Measurements from ENCODE around the gene ATG5. TPM values are rescaled to one million over a fixed set of nuclear protein-coding genes. Genes with fewer than 3 reads are reported as not detected.
"Not testable (repeated sequence)": the region's sequence is repeated elsewhere in the genome, so short reads cannot be mapped to it uniquely, and the experiment has no call there.

The ATG5 gene
- total RNA-seq, 3 donors from 2014 or later, result 39.4 to 51.6 (median 43.0) TPM

DNA sequence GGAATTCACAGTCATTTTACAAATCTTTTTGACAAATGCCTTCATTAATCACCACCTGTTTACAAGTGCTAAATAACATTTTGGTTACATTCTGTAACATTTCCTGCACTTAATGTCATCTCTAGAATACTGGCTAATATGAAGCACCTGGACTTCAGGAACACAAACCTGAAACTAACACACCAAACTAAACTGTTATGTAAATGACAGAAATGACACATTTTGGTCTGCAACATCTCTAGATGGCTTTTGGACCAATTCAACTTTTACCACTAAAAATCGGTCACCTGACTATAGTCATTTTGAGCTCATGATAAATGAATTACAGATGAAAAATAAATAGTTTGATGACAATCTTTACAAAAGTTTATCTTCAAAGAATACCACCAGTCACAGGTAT lies 80.6 kb downstream of the ATG5 start:
- no peaks in the 10 kb centered on the region for H3K9me3 ChIP-seq
- intact Hi-C loops (cut with DNase I, micrococcal nuclease), result no loop called here
- TF ChIP-seq, protein P1, sequence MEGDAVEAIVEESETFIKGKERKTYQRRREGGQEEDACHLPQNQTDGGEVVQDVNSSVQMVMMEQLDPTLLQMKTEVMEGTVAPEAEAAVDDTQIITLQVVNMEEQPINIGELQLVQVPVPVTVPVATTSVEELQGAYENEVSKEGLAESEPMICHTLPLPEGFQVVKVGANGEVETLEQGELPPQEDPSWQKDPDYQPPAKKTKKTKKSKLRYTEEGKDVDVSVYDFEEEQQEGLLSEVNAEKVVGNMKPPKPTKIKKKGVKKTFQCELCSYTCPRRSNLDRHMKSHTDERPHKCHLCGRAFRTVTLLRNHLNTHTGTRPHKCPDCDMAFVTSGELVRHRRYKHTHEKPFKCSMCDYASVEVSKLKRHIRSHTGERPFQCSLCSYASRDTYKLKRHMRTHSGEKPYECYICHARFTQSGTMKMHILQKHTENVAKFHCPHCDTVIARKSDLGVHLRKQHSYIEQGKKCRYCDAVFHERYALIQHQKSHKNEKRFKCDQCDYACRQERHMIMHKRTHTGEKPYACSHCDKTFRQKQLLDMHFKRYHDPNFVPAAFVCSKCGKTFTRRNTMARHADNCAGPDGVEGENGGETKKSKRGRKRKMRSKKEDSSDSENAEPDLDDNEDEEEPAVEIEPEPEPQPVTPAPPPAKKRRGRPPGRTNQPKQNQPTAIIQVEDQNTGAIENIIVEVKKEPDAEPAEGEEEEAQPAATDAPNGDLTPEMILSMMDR (IDR thresholded peaks at IDR 0.05), result no peak
- H3K4me1 ChIP-seq (ENCODE audit: low read depth), result no peaks in the 10 kb centered on the region
- ATAC-seq (no peak), DNase-seq (no peak)
- H3K36me3 ChIP-seq (ENCODE audit: low read depth), result no peaks in the 10 kb centered on the region
- H3K4me3 ChIP-seq, result no peak overlapping the region

DNA sequence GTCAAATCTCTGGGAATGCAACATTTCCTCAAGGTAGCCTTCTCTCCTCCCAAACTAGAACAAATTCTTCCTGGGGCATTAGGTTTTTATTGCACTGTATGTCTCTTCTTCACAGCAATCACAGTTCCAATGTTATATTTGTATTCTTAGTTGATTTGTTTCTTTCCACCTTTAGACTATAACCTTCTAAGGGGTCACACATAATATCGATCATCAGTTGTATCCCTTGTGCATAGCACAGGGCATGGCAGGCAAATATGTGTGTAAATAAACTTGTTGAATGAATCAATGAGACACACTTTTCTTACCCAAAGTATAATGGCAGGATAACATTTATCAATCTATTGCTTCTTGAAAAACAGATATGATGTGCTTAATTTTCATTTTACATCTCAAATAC lies 81.0 kb downstream of the ATG5 start:
- no peaks in the 10 kb centered on the region for H3K4me1 ChIP-seq (ENCODE audit: low read depth)
- DNase-seq (no peak), ATAC-seq (no peak)
- intact Hi-C loops (cut with DNase I, micrococcal nuclease), result no loop called here
- no peak overlapping the region for H3K4me3 ChIP-seq
- TF ChIP-seq, protein P1 (IDR thresholded peaks at IDR 0.05), result no peak
- H3K36me3 ChIP-seq (ENCODE audit: low read depth), result no peaks in the 10 kb centered on the region
- no peaks in the 10 kb centered on the region for H3K9me3 ChIP-seq

DNA sequence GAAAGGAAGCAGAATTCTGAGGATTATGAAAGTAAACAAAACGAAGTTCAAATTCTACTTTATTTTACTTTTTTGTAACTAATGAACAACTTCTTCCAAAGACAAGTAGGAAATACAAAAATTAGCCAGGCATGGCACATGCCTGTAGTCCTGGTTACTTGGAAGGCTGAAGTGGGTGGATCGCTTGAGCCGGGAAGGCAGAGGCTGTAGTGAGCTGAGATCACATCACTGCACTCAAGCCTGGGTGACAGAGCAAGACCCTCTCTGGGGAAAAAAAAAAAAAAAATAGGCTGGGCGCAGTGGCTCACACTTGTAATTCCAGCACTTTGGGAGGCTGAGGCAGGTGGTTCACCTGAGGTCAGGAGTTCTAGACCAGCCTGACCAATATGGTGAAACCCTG lies 82.3 kb downstream of the ATG5 start:
- Histone ChIP-seq H3K36me3 (ENCODE audit: low read depth) (no peaks in the 10 kb centered on the region), H3K4me3 (no peak overlapping the region), H3K9me3 (no peaks in the 10 kb centered on the region), H3K4me1 (ENCODE audit: low read depth) (no peaks in the 10 kb centered on the region)
- DNase-seq (no peak), ATAC-seq (no peak)
- TF ChIP-seq, protein P1 (IDR thresholded peaks at IDR 0.05), result no peak
- intact Hi-C loops (cut with DNase I, micrococcal nuclease), result no loop called here

DNA sequence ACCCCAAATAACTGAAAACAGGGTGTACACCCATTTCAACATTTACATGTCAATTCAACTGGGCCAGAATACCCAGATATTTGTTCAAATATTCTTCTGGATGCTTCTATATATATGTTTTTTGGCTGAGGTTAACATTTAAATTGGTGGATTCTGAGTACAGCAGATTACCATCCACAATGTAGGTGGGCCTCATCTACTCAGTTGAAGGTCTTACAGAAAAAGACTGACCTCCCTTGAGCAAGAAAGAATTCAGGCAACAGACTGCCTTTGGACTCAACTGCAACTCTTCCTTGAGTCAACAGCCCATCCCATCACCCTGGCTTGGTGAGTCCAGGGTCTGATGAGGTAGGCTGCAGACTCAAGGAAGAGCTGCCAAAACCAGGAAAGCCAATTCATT lies 84.1 kb downstream of the ATG5 start:
- Histone ChIP-seq H3K4me3 (no peak overlapping the region), H3K9me3 (no peaks in the 10 kb centered on the region), H3K4me1 (ENCODE audit: low read depth) (no peaks in the 10 kb centered on the region), H3K36me3 (ENCODE audit: low read depth) (no peaks in the 10 kb centered on the region)
- TF ChIP-seq, protein P1 (IDR thresholded peaks at IDR 0.05), result no peak
- DNase-seq, result no peak
- ATAC-seq, result no peak
- intact Hi-C loops (cut with DNase I, micrococcal nuclease), result no loop called here

DNA sequence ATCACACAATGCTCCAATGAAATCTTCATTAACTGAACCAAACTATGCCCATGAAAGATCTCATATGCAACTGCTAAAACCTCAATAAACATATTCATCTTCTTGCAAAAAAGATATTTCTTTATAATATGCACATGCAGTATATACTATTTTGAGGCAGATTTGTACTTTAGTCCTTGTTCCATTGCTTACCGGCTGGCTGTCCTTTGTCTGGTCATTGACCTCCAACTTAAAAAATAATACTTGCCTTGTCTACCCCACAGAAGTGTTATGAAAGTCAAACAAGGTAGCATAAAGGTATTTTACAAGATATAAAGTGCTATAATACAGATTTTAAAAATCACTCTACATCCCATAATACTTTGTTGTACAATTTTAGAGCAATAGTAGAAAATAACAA lies 88.3 kb downstream of the ATG5 start:
- H3K9me3 ChIP-seq, result no peaks in the 10 kb centered on the region
- H3K4me3 ChIP-seq, result no peak overlapping the region
- TF ChIP-seq, protein P1 (IDR thresholded peaks at IDR 0.05), result no peak
- DNase-seq (no peak), ATAC-seq (no peak)
- intact Hi-C loops (cut with DNase I, micrococcal nuclease), result no loop called here
- no peaks in the 10 kb centered on the region for H3K36me3 ChIP-seq (ENCODE audit: low read depth)
- no peaks in the 10 kb centered on the region for H3K4me1 ChIP-seq (ENCODE audit: low read depth)

DNA sequence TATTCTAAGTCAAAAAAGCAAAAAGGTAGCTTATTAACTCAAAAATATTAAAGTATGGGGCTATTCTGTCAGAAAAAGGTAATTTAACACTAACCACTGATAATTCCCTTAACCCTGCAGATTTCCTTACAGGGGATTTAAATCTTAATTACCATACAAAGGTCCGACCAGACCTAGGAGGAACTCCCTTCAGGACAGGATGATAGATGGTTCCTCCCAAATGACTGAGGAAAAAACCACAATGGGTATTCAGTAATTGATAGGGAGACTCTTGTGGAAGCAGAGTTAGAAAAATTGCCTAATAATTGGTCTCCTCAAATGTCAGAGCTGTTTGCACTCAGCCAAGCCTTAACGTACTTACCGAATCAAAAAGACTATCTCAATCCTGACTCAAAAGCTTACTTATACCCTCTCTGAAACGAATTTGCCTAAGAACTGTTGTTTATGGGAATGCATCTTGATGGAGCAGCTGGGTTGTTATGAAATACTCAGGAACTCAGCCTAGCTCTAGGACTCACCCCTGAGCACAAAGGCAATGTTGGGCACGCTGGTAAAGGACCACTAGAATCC lies 95.6 kb downstream of the ATG5 start:
- not testable (repeated sequence) for H3K9me3 ChIP-seq; DNase-seq; H3K36me3 ChIP-seq (ENCODE audit: low read depth); ATAC-seq; H3K4me1 ChIP-seq (ENCODE audit: low read depth); H3K4me3 ChIP-seq
- intact Hi-C loops (cut with DNase I, micrococcal nuclease), result loop anchor here in 1 of 2 donors (10.0 kb wide), 1 partner anchor 135 kb away; no protein-coding TSS in a partner anchor

Data from mucosa of descending colon (tissue), 3 donors.